ENCODE measurements around the gene CASKIN1.
"Not testable (repeated sequence)": the region's sequence is repeated elsewhere in the genome, so short reads cannot be mapped to it uniquely, and the experiment has no call there.

The CASKIN1 gene

DNA sequence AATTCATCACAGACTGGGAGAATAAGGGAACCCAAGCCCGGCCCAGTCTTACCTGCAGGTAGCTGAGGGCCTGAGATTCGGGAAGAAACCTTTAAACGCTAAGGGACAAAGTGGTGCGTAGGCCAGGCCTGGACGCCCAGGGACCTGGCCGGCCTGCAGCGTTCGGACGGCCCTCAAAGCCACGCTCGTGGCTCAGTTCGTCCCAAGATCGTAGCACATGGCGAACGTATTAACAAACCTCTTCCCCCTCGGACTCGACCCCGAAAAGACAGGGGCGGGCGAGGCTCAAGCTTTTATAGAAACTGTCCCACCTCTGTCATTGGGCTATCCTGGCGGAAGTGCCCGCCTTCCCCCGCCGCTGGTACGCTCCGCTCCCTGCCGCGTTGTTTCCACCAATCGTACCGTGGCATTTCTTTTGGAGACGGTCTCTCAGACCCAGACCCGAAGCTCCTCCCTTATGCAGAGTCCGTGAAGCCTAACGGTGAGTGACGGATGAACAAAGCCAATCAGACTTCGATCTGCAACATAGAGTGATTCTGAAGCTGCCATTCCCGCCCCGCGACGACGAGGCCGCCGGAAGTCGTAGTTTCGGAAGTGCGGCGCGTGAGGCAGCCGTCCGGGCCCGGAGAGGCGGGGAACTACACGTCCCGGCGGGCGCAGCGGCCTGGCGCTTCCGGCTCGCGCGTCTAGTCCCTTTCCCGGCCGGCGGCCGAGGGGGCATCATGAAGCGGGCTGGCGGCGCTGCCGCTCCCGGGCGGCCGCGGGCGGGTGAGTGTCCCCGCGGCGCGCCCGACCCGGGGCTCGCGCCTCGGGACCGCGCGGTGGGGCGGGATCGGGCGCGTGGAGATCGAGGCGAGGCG is 41.1 kb downstream of the CASKIN1 start, which contains the start of gene TRAF7:
TSS of gene TRAF7 (plus strand) at position 692 of the 860 bp plus-strand sequence. CDS start 8,139 bp downstream, outside the sequence.
- DNase-seq = peak; percentile 96

DNA sequence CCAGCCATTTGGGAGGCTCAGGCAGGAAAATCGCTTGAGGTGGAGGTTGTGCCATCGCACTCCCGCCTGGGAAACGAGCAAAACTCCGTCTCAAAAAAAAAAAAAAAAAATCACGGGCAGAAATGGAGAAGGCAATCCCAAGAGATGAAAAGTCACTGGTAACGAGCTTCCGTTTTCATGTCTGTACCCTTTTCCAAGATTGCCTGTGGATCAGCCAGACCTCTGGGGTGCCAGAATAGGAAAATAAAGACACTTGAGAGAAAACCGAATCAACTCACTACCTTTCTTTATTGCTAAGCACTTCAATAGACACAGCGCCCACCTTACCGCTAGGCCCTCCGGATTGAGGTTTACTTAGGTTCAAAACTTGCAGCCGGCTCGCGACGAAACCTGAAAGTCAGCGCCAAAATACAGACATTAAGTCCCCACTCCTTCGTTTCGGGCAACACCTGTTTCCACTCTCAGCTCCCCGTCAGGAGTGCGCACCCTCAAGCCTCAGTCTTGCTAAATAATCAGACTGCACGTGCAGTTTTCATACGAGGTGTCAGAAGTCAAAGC is 41.8 kb downstream of the CASKIN1 start:
- DNase-seq = no peak

DNA sequence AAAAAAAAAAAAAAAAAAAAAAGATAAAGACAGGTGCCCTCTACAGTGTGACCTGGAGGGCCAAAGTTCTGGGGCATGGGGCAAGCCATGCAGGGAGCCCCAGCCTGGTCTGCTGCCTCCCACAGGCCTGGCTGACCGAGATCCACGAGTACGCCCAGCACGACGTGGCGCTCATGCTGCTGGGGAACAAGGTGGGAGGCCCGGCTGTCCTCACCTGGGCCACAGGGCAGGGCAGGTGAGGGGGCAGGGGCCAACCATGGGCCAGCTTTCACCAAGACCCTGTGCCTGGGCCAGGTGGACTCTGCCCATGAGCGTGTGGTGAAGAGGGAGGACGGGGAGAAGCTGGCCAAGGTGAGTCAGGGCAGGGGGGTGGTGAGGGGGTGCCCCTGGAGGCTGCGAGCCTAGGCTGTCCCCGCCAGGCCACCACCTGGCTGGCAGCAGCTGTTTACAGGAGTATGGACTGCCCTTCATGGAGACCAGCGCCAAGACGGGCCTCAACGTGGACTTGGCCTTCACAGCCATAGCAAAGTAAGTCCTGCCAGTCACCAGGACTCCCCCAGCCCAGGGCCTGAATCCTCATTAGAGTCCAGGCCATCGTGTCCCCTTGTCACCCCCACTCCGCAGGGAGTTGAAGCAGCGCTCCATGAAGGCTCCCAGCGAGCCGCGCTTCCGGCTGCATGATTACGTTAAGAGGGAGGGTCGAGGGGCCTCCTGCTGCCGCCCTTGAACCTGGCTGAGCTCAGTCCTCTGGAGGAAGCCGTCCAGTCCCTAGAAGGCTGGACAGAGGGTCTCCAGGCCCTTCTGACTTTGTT is 43.5 kb downstream of the CASKIN1 start:
- DNase-seq = no peak

DNA sequence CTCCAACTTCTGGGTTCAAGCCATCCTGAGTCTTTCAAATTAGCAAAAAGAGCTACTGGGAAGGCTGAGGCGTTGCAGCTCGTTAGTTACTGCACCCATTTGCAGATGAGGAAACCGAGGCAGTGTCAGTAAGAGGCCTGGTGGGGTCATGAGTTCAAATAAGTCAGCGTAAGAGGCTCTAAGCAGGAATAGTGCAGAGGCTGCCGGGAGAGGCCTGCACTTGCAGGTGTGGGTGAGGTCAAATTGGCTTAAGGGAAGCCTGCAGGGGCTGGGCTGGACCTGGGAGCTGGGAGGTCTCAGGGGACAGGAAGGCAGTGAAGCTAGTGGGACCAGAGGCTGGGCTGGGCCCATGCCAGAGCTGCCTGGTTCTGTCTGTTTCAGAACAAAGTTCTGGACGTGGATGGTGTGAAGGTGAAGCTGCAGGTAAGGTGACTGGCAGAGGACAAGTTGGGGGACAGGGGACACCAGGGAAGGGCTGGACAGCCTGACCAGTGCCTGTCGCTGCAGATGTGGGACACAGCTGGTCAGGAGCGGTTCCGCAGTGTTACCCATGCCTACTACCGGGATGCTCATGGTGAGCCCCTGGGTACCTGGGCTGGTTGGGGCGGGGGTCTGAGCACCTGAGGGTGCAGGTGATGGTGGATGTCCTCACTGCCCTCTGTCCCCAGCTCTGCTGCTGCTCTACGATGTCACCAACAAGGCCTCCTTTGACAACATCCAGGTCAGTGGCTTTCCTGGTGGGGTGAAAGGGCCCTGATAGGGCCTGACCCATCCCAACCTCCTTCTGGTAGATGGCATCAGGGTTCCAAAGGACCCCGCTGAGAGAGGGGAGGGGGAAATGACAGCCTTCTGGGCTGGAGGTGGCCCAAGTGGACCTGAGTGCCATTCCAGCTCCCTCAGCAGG is 45.0 kb downstream of the CASKIN1 start:
- no peak for DNase-seq

DNA sequence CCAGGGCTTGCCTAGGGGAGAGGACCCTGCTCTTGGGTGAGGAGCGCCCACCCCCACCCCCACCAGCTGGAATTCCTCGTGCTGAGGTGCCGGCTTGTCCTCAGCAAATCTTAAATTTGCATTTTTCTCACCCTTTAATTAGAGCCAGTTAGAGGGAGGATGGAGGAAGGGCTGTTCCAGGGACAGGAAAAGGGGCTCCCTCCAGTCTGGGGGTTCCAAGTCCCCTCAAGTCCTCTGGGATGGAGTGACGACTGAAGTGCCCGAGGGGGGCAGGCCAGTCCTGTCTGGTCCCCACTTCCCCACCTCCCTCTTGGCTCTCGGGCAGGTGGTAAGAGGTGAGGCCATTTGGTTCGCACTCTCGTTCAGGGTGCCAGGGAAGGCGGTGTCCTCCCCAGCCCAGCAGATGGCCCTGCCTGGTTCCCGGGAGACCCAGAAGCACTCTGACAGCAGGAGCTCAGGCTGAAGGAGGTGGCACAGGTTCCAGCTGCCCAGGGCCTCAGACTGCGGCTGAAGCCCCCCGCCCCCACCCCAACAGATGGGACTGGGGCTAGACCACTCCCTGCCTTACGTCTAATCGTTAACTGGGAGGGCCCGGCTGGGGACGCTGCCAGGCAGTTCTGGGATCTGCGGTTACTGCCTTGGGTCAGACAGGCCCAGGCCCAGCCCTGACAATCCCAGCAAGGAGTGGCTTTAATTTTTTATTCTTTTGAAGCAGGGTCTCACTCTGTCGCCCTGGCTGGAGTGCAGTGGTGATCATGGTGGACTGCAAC is 45.8 kb downstream of the CASKIN1 start:
- no peak for DNase-seq

DNA sequence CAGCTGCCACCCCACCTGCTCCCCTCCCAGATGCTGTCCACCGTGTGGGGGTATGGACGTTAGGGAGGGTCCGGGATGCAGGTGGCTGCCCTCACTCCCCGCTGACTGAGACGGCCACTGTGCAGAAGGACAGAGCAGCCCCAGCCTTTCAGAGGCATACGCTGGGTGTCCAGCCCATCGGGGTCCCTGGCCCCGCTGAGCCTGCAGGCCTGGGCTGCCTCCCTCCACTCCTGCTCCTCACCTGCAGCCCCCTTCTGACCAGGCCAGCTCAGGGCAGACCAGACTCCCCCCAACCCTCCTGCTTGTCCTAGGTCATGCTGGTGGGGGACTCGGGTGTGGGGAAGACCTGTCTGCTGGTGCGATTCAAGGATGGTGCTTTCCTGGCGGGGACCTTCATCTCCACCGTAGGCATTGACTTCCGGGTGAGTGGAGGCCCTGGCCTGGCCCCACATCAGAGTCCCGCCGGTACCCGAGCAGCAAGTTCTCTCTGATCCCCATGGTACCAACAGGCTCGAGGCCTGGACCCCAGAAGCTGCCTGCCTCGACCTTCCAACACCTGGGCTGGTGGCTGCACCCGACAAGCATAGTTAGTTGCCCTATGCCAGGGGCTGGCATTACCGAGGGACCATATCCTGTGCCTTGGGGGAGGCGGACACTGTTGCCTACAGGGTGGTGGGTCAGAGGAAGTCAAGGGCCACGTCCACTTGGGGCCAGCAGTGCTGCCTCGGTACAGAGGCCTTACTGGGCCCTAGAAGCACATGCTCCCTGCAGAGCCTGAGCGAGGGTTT is 46.6 kb downstream of the CASKIN1 start:
- DNase-seq = no peak

DNA sequence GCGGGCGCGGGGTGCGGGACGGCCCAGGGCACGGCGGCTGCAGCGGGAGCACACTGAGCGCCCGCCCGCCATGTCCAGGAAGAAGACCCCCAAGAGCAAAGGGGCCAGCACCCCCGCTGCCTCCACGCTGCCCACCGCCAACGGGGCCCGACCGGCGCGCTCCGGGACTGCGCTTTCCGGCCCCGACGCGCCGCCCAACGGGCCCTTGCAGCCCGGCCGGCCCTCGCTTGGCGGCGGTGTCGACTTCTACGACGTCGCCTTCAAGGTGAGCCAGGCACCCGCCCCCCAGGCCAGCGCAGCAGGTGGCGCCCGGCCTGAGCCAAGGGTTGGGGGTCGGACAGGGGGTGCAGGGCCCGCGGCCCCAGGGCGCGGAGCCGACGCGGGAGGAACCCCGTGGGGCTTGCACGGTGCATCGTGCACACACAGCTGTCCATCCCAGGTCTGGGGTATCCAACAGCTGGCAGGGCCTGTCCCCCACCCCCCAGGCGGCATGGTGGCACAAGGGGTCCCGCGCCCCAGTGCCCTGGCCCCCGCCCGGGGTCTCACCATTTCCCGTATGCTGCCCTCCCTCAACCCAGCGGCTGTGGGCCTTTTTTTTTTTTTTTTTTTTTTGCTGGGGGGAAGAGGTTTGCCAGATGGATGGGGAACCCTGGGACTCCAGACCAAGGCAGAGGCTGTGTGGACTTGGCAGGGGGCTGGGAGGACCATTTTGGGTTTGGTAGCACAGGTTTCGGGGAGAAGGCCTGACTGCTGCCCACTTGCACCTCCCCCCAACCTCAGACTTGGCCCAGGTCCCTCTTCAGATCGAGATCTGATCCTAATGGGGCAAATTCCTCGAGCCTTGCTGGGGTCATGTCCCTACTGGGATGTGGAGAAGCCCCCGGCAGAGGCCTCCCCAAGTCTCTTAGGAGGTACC is 47.4 kb downstream of the CASKIN1 start:
- DNase-seq = no peak

DNA sequence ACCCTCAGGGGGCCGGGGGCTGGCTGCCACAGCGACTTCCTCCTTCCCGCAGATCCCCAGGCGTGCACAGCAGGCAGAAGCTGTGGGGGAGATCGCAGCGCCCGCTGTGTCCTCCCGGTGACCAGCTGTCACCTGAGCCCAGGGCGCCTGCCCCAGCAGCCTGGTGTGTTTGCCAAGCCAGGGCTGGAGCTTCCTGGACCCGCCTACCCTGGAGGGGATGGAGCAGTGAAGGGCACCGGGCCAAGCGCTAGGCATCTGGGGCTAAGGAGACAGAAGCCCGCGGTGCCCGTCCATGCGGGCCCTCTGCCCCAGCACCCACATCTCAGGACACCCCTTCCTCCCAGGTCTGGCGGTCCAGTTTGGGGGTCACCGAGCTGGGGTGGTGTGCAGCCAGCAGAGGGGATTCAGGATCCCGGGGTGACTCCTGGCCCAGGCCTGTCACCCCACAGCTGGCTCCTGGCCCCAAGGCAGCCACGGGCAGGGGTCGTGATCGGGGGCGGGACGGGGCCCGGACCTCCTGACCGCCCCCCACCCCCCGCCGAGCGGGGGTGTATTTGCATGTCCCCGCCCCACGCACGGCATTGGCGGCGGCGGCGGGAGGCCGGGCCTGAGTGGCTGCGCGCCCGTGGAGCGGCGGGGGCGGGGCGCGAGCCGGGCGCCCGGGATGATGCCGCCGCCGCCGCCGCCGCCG is 48.3 kb downstream of the CASKIN1 start, which contains the start of gene RAB26:
TSS of gene RAB26 (plus strand) at position 645 of the 691 bp plus-strand sequence. CDS start 159 bp downstream, outside the sequence.
- peak; percentile 71 for DNase-seq

DNA sequence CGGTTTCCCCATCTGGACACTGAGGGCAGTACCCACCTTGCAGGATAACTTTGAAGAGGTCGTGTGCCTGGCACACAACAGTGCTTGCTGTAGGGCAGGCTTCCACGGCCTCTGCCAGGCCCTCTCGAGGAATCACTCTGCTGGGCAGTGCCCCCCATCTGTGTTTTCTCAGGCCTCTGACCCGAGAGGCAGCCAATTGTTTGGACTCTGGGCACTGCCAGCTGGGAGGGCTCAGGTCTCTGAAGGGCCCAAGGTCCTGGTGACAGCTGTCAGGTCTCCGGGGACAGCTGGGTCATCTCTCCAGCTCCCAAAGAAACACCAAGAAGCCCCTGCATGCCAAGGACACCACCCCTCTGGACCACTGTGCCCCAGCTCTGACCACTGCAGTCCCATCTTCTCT is 49.0 kb downstream of the CASKIN1 start:
- no peak for DNase-seq

DNA sequence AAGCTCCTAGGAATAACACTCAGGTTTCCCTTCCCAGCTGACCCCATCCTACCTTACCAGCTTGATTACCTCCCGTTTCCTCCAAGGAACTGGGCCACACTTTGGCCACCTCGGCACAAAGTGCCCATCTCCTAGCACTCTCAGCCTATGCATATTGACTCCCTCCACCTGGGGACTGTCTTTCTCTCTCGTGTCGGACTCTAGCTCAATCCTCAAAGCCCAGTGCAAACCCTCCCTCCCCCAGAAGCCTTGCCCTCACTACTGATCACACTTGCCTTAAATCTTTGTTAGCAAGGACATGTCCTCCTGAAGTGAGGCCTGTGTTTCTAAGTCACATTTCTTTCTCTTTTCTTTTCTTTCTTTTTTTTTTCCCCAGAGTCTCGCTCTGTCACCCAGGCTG is 50.6 kb downstream of the CASKIN1 start:
- no peak for DNase-seq

DNA sequence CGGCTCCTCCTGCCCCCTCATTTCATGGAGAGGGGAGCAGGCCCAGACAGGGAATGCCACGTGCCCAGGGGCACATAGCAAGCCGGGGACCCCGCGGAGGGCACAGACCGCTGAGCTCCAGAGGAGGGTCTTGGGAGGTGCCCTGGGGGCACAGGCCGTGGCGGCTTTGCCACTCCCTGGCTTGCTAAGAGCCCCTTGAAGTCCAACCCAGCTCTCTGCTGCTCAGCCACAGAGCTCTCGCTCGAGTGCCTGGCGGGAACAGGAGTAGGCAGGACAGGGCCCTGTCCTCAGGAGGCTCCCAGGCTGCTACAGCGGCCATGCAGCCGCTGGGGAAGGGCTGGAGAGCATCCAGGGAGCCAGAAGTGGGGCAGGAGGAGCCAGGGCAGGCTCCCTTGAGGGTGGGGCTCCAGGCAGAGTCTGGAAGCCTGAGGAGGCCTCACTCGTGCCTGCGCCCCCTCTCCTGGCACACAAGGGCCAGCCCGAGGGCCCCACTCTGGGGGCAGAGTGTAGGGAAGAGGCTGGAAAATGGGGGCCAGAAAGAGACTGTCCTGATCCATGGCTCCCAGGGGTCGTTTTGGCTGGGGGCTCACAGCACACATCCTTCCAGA is 52.4 kb downstream of the CASKIN1 start:
- DNase-seq = no peak

DNA sequence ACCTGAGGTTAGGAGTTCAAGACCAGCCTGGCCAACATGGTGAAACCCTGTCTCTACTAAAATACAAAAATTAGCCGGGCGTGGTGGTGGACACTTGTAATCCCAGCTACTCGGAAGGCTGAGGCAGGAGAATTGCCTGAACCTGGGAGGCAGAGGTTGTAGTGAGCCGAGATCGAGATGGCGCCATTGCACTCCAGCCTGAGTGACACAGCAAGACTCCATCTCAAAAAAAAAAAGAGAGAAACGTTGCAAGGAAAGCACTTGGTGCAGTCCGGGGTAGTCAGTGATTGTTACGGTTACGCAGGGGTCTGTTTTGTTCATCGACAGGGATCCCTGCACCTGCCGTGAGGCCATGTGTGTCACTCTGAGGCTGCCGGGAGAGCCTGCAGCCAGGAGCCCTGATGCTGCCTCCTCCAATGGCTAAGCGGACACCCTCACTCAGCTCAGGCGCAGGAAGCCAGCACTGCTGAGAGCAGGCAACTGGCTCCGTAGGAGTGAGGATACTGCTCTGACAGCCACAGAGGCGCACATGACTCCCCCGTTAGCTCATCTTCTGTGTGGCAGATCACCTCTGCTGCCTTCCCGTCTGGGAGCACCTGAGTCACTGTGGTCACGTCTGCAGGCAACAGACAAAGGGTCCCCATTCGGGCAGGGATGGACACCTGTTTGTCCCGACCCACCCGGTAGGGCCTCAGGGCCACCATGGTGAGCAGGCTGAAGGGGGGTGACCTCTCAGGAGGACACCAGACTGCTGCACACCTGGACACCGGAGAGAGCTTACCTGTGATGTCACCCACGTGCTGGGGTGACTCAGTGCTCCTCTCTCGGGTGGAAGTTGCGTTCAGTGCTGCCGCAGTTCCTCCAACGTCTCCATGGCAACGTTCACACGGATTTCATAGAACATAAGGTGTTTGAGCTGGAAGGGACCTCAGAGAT is 53.2 kb downstream of the CASKIN1 start:
- DNase-seq = no peak

DNA sequence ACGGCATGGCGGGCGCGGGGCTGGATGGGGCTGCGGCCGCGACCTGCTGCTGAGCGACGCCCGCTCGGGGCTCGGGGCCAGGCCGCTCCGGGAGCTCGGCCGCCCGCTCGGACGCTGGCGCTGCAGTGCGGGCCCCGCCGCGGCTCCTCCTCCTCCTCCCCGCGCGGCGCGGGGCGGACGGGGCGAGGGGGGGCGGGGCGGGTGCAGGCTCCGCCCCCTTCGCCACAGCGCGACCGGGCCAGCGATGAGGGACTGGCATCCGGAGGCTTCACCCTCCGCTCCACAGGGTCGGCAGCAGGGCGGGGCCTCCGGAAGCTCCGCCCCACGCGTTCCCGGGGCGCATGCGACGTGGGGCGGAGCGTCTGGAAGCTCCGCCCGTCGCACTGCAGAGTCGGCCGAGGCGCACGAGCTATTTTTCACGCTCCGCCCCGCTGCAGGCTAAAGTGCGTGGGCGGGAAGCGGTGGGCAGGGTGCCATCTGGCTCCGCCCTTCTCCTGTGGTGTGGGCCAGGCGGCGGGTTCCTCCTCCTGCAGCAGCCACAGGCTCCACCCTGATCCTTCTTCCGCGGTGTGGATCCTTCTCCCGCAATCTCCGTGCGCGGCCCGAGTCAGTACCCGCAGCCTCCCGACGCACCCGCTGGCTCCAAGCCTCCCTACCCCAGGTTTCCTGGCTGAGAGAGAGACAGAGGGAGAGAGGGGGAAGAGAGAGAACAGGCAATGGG is 60.5 kb downstream of the CASKIN1 start, which contains the start of gene PKD1:
TSS of gene PKD1 (minus strand) at position 129 of the 721 bp plus-strand sequence. CDS start 209 bp downstream, outside the sequence.
- DNase-seq = not testable (repeated sequence)

DNA sequence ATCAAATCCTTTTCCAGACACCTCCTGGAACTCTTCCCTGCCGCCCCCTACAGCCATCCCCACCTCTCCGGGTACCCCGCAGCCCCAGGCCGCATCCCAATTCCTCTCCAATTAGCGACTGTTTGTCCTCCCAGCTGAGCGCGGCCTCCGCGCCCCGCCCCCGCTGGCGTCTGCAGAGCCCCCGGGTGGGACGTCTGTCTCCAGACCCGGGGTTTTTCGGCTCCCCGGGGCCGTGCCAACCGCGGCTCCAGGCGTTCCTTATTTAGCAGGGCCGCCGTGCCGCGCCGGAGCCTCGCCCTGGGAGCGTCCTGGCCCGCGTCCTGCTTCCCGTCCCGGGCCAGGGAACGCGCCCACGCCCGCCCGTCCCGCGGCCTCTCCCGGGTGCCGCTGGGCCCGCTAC is 61.3 kb downstream of the CASKIN1 start:
- DNase-seq = not testable (repeated sequence)

DNA sequence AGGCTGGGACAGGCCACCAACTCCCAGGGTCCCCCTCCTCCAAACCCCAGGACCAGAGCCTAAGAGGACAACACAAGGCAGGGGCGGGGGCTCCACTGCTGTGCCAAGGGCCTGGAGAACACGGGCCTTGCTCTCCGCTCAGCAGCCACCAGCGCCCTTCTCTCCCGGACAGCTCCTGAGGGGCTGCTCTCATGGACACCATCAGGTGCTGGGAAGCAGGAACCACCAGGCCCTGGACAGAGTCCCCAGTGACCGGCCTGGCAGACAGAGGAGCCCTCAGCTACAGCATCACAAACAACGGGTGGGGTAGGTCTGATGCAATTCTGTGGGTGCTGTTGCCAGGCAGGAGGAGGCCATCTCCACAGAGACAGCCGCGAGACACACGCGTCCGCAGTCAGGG is 62.6 kb downstream of the CASKIN1 start:
- not testable (repeated sequence) for DNase-seq

DNA sequence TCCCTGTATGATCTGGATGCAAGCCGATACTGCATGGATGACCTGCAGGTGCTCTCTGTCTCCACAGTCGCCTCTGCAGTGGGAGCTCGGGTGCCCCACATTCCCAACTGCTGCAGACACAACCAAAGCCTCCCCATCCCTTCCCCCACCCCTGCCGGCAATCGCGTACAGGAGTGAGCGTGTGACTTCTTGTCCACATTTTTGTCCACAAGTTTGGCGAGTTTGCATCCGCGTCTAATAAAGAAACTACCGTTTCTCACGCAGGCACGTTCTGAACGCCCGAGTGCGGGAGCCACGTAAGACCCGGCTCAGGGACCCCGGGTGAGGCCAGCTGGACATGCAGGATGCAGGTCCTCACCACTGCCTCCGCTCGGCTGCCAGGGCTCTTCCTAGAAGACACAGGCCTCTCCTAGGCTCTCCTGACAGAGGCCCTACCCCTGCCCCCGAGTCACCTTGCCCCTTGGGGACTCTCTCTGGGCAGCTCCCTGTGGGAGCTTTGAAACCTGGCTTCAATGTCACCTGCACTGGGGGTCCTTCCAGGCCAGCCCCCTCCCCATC is 66.4 kb downstream of the CASKIN1 start:
- DNase-seq = not testable (repeated sequence)

Data from NCI-H2029 treated with DMSO at 0.1 percent for 48 hours (cell line).